Psoas muscle (tissue), 8 donors: Measurements from ENCODE around the gene BRIP1. TPM values are rescaled to one million over a fixed set of nuclear protein-coding genes. Genes with fewer than 3 reads are reported as not detected.

ENCODE experiments used
- ATAC-seq, 4 donors: fragments of 200-7000 bp; cut with Tn5 transposase; one replicate each; pipeline ENCODE4 v1.9.1; 2020; ENCODE audit warnings: moderate library complexity in 3 of 4, mild to moderate bottlenecking in 2 of 4
- DNase-seq, 2 donors: peaks; one replicate each; pipeline ENCODE4 v3.0.0-alpha.2; 2020
- H3K27ac ChIP-seq: fragments of 200-600 bp; one replicate; pipeline ENCODE4 v1.8.0; 2022
- H3K27me3 ChIP-seq, 3 donors: fragments of 200-600 bp in 1 of 3; one replicate each; pipeline versions ENCODE4 v1.6.1 to v1.8.0; 2013 to 2022; ENCODE audit warnings: low read length in 2 of 3, mild to moderate bottlenecking in 2 of 3, moderate library complexity in 1 of 3; ENCODE audit not compliant: insufficient read depth in 3 of 3
- H3K36me3 ChIP-seq, 2 donors: fragments of 200-600 bp in 1 of 2; one replicate each; pipeline versions ENCODE4 v1.6.1 to v1.8.0; 2013 to 2022; ENCODE audit warnings: low read depth in 1 of 2, mild to moderate bottlenecking in 1 of 2, moderate library complexity in 1 of 2; ENCODE audit not compliant: insufficient read depth in 1 of 2
- H3K4me1 ChIP-seq: fragments of 200-600 bp; one replicate; pipeline ENCODE4 v1.8.0; 2022
- H3K4me3 ChIP-seq: fragments of 200-600 bp; one replicate; pipeline ENCODE4 v1.8.0; 2022; ENCODE audit warnings: mild to moderate bottlenecking
- H3K9me3 ChIP-seq: fragments of 200-600 bp; one replicate; pipeline ENCODE4 v1.8.0; 2022
- WGBS, 3 donors: extraction: QIAGEN DNeasy Blood & Tissue Kit; methylation state at CpG; one replicate each; pipeline versions ENCODE4 v1.1.6 to v1.1.7; 2013; 5-methylcytosine and 5-hydroxymethylcytosine counted together
- intact Hi-C, 2 donors: fragments of 100-400 bp; cut with DNase I; formaldehyde crosslinking; loops; one replicate each; pipeline versions ENCODE4 v1.11.0 to v1.14.2; 2022
- polyA plus RNA-seq, 3 donors: library from polyadenylated mRNA; stranded (reverse); fragments of 200-250 nt; gene quantifications; one replicate each; pipeline ENCODE4 v1.2.3, GENCODE V29; 2013
- total RNA-seq, 4 donors: library from RNA; stranded (reverse); fragmentation: NEBNext Ultra II Directional in 2 of 4; extraction: Animal tissue kit (Norgen Biotek cat#: 25700) in 2 of 4; gene quantifications; one replicate each; pipeline versions ENCODE4 v1.2.1 to v1.2.4, GENCODE V29; 2021 to 2023
- TF ChIP-seq, protein P1 (sequence below): fragments of 200-600 bp; IDR thresholded peaks from one replicate; pipeline ENCODE4 v1.8.0; 2022; ENCODE audit warnings: antibody characterized with exemption
- donor health status: healthy with polysubstance abuse.
- donor health status: DM: no; HTN: no; CAD: no; lungs with moderate emphysema.
- donor health status: Bipolar disorder and iron deficiency.
- donor health status: healthy.
- donor health status: DM: yes; HTN: yes; CAD: no.
- donor health status: DM: no; HTN: no; CAD: no.
- donor health status: DM: no; HTN: no; CAD: no.
- donor health status: DM: yes; HTN: yes; CAD: no.

The BRIP1 gene
- total and polyA plus RNA-seq, 7 donors = 0.03 to 0.40 (median 0.19) TPM; not detected in 1

DNA sequence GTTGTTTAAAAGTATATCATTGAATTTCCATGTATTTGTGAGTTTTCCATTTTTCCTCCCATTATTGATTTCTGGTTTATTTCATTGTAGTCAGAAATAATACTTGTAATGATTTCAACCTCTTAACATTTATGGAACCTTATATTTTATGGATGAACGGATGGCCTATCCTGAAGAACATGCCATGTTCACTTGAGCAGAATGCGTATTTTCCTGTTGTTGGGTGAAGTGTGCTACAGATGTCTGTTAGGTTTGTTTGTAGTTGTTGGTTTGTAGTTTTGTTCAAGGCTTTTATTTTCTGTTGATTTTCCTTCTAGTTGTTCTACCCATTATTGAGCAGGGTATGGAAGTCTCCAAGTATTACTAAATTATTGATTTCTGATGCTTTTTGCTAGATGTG lies 165.1 kb downstream of the BRIP1 start:
- no peaks in the 10 kb centered on the region for H3K4me1 ChIP-seq
- H3K9me3 ChIP-seq = peaks cover 45% of the 10 kb centered on the region
- H3K36me3 ChIP-seq = no peaks in the 10 kb centered on the region
- DNase-seq (no peak), ATAC-seq (no peak)
- TF ChIP-seq, protein P1, sequence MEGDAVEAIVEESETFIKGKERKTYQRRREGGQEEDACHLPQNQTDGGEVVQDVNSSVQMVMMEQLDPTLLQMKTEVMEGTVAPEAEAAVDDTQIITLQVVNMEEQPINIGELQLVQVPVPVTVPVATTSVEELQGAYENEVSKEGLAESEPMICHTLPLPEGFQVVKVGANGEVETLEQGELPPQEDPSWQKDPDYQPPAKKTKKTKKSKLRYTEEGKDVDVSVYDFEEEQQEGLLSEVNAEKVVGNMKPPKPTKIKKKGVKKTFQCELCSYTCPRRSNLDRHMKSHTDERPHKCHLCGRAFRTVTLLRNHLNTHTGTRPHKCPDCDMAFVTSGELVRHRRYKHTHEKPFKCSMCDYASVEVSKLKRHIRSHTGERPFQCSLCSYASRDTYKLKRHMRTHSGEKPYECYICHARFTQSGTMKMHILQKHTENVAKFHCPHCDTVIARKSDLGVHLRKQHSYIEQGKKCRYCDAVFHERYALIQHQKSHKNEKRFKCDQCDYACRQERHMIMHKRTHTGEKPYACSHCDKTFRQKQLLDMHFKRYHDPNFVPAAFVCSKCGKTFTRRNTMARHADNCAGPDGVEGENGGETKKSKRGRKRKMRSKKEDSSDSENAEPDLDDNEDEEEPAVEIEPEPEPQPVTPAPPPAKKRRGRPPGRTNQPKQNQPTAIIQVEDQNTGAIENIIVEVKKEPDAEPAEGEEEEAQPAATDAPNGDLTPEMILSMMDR = no peak
- H3K4me3 ChIP-seq = no peak overlapping the region
- WGBS, 3 donors = 97 to 100% (median 98%) methylated on average over 2 of the region's 2 CpGs
- no peaks in the 10 kb centered on the region for H3K27me3 ChIP-seq
- H3K27ac ChIP-seq = no peak overlapping the region
- intact Hi-C loops = no loop called here

DNA sequence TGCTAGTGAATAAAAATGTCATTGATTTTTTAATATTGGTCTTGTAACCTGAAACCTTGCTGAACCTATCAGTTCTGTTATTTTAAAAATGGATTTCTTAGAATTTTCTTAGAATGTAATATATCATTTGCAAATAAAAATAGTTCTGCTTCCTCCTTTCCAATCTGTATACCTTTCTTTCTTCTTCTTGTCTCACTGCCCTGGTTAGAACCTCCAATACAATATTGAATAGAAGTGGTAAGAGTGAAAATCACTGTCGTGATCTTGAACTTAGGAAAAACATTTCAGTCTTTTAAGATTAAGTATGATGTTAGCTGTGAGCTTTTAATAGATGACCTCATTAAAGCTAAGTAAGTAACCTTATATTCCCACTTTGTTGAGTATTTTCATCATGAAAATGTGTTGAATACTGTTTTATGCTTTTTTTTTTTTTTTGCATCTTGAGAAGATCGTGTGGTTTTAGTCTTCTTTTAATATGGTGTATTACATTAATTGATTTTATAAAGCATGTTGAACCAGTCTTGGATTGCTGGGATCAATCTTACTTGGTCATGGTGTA lies 167.5 kb downstream of the BRIP1 start:
- 68 to 76% (median 75%) methylated on average over 2 of the region's 2 CpGs for WGBS, 3 donors
- Histone ChIP-seq H3K27ac (no peak overlapping the region), H3K4me3 (no peak overlapping the region), H3K9me3 (peaks cover 28% of the 10 kb centered on the region), H3K27me3 (no peaks in the 10 kb centered on the region), H3K36me3 (no peaks in the 10 kb centered on the region), H3K4me1 (no peaks in the 10 kb centered on the region)
- intact Hi-C loops = no loop called here
- TF ChIP-seq, protein P1 = no peak
- no peak for DNase-seq
- ATAC-seq = no peak

DNA sequence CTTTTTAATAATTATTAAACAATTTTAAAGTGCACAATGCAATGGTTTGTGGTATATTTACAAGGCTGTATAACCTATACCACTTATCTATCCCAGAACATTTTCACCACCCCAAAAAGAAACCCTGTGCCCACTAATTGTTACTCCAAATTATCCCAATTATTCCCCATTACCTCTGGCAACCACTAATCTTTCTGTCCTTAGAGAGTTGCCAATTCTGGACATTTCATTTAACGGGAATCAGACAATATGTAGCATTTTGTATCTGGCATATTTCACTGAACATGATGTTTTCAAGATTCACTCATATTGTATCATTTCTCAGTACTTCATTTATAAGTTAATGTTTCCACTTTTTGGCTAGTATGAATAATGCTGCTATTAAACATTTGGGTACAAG lies 169.2 kb downstream of the BRIP1 start:
- DNase-seq = no peak
- H3K4me1 ChIP-seq = no peaks in the 10 kb centered on the region
- WGBS, 3 donors = 19 to 51% (median 20%) methylated on average over 1 of the region's 1 CpG
- ATAC-seq = no peak
- H3K36me3 ChIP-seq = no peaks in the 10 kb centered on the region
- H3K27ac ChIP-seq = no peak overlapping the region
- TF ChIP-seq, protein P1 = no peak
- H3K27me3 ChIP-seq = no peaks in the 10 kb centered on the region
- intact Hi-C loops = no loop called here
- no peak overlapping the region for H3K4me3 ChIP-seq
- H3K9me3 ChIP-seq = peaks cover 11% of the 10 kb centered on the region

DNA sequence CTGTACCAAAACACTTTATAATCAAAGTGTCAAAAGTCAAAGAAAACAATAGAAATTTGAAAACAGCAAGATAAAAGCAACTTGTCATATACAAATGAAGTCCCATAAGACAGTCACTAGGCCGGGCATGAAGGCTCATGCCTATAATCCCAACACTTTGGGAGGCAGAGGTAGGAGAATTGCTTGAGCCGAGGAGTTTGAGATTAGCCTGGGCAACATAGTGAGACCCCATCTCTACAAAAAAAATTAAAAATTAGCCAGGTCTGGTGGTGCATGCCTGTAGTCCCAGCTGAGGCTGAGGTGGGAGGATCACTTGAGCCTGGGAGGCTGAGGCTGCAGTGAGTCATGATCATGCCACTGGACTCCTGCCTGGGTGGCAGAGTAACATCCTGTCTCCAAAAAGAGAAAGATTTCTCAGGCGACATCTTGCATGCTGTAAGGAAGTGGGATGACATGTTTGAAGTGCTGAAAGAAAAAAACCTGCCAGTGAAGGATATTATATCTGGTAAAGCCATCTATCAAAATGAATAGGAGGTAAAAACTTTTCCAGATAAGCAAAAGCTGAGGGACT lies 173.6 kb downstream of the BRIP1 start:
- no peaks in the 10 kb centered on the region for H3K4me1 ChIP-seq
- TF ChIP-seq, protein P1 = no peak
- no peaks in the 10 kb centered on the region for H3K9me3 ChIP-seq
- DNase-seq (no peak), ATAC-seq (no peak)
- intact Hi-C loops = no loop called here
- H3K27me3 ChIP-seq = no peaks in the 10 kb centered on the region
- H3K36me3 ChIP-seq = no peaks in the 10 kb centered on the region
- no peak overlapping the region for H3K4me3 ChIP-seq
- no peak overlapping the region for H3K27ac ChIP-seq
- WGBS, 3 donors = 91 to 96% (median 96%) methylated on average over 3 of the region's 3 CpGs

DNA sequence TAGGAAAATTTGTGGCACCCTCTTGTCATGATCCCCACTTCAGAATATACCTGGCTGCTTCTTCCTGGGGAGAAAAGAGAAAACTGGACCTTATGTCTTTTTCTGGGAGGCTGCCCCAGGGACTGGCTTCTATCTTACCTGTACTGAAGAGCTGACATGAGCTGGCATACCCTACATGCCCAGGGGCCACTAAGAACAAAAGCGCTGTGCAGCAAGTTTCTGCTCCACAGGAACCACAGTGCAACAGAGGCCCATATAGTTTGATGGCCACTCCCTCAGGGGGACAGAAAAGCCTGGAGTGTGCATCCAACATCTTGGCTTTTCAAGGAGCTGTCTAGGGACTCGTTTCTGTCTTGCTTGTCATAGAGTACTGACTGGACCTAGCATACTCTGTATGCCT lies 175.6 kb downstream of the BRIP1 start:
- H3K27ac ChIP-seq = no peak overlapping the region
- TF ChIP-seq, protein P1 = no peak
- intact Hi-C loops = no loop called here

More for the DNA sequence above, 175.6 kb downstream of the BRIP1 start:
- no peaks in the 10 kb centered on the region for H3K36me3 ChIP-seq
- no peak for ATAC-seq
- no peaks in the 10 kb centered on the region for H3K9me3 ChIP-seq
- no peak overlapping the region for H3K4me3 ChIP-seq
- no peaks in the 10 kb centered on the region for H3K4me1 ChIP-seq
- WGBS, 3 donors = 95 to 96% (median 95%) methylated on average over 2 of the region's 2 CpGs
- DNase-seq = no peak
- no peaks in the 10 kb centered on the region for H3K27me3 ChIP-seq
